ENCODE measurements around the gene KLRB1.

KLRB1 gene

DNA sequence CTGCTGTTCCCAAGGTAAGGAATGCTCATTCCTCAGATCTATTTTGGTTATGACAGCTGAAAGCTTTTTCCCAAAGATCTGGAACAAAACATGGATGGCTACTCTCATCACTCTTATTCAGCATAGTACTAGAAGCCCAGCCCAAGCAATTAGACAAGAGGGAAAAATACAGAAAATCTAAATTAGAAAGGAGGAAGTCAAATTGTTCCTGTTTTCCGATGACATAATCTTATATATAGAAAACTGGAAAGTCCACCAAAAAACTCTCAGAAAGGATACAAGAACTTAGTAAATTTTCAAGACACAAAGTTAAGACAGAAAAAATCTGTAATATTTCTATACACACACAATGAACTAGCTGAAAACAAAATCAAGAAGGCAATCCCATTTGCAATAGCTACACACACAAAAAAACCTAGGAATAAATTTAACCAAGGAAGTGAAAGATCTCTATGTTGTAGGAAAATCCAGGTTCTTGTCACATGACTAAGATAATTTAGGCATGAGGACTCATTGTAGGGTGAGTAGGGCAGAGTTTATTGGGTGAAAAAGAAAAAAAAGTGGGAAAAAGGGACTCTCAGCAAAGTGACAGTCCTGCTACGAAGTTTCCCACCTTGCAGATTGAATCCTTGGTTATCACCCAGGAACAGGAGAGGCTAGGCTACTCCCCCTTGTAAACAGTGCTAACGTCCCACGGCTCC is 28.6 kb upstream of the KLRB1 start:
- TF ChIP-seq, protein P1, sequence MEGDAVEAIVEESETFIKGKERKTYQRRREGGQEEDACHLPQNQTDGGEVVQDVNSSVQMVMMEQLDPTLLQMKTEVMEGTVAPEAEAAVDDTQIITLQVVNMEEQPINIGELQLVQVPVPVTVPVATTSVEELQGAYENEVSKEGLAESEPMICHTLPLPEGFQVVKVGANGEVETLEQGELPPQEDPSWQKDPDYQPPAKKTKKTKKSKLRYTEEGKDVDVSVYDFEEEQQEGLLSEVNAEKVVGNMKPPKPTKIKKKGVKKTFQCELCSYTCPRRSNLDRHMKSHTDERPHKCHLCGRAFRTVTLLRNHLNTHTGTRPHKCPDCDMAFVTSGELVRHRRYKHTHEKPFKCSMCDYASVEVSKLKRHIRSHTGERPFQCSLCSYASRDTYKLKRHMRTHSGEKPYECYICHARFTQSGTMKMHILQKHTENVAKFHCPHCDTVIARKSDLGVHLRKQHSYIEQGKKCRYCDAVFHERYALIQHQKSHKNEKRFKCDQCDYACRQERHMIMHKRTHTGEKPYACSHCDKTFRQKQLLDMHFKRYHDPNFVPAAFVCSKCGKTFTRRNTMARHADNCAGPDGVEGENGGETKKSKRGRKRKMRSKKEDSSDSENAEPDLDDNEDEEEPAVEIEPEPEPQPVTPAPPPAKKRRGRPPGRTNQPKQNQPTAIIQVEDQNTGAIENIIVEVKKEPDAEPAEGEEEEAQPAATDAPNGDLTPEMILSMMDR (IDR thresholded peaks at IDR 0.05; ENCODE audit: low read depth, low read length), result no peak
- H3K4me3 ChIP-seq (replicated peaks in 1 of 2; ENCODE audit: low read depth in 2 of 2, low read length in 2 of 2), result no peak overlapping the region
- no peak for DNase-seq (ENCODE audit: low read depth in 2 of 2)

DNA sequence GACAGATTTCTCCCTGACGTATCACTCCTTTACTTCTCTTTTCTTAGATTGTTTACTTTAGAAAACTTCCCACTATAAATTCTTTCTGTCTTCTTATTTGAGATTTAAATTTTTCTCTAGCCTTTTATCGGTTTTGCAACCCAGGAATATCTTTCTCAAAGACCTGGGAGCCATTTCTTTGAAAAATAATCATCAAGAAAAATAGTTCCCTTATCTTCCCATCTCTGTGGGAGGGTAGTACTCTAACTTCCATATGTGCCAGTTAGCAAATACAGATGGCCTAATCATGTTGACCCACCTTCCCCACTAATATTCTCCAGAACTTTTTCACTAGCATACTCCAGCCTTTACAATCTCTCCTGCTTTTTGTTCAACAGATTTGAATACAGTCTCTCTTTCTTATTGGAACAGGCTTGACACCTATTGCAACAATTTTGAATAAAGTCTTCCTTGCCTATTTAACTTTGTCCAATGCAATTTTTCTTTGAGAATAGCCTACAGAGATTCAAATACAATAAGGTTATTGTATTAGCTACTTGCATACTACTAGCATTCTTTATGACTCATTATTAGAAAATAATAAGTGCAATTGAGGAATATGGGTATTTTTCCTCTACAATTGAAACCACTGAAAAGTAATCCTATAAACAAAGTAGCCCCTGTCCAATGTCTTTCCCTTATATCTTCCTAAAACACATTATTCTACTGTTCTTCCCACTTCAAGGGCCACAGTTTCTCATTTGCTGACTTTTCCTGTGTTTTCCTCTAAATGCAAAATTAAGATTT is 27.4 kb upstream of the KLRB1 start:
- TF ChIP-seq, protein P1 (IDR thresholded peaks at IDR 0.05; ENCODE audit: low read depth, low read length), result no peak
- H3K4me3 ChIP-seq (replicated peaks in 1 of 2; ENCODE audit: low read depth in 2 of 2, low read length in 2 of 2), result no peak overlapping the region
- DNase-seq (ENCODE audit: low read depth in 2 of 2), result no peak

DNA sequence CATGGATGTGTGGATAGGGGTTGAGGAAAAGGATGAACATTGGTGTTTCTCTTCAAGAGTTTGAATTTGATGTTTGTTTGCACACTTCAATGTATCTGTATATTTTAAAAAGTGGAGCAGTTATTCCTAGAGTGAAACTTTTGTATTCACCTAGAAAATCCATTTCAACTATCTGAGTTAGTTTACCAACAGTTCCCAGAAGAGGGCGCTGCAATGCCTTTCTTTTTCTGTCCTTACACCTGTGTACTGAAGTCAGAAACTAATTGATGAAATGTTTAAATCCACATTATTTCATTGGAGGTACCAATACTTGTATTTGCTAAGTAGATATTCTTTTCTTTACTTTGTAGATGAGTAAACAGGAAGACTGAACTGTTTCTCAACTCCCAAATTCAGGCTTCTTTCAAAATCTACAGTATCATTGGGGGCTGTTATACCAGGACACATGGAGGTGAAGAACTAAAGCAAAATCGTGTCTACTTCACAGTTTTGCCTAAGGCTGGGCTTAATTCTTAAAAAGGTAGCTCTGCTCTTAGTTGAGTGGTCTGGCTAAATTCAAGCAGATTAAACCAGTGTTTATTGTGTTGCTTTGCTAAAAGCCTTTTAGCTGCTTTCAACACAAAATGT is 26.6 kb upstream of the KLRB1 start:
- TF ChIP-seq, protein P1 (IDR thresholded peaks at IDR 0.05; ENCODE audit: low read depth, low read length), result peak; percentile 65
- DNase-seq (ENCODE audit: low read depth in 2 of 2), result peak; percentile 72 to 73
- H3K4me3 ChIP-seq (replicated peaks in 1 of 2; ENCODE audit: low read depth in 2 of 2, low read length in 2 of 2), result no peak overlapping the region

DNA sequence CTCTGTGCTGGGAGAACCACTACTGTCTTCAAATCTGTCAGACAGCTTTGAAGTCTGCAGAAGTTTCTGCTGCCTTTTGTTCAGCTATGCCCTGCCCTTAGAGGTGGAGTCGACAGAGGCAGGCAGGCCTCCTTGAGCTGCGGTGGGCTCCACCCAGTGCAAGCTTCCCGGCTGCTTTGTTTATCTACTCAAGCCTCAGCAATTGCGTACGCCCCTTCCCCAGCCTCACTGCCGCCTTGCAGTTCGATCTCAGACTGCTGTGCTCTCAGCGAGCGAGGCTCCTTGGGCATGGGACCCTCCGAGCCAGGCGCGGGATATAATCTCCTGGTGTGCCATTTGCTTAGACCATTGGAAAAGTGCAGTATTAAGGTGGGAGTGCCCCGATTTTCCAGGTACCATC is 25.1 kb upstream of the KLRB1 start:
- no peak overlapping the region for H3K4me3 ChIP-seq (replicated peaks in 1 of 2; ENCODE audit: low read depth in 2 of 2, low read length in 2 of 2)
- DNase-seq (ENCODE audit: low read depth in 2 of 2), result no peak
- TF ChIP-seq, protein P1 (IDR thresholded peaks at IDR 0.05; ENCODE audit: low read depth, low read length), result no peak

DNA sequence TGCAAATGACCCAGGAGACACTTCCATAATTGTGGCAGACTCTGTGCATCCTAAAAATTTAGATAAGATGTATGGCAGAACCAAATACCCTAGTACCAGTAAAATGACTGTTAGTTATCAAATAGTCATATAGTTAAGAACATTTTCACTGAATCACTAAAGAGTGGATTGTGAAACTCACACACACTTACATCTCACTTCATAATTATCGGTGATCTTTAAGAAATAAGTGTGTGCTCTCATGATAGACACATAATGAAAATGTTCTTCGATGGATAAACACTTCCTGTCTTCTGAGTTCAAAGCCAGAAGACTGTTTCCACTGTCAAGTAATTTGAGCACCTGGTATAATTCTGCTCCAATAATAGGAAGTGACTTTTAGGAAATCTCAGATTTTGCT is 19.1 kb upstream of the KLRB1 start:
- no peak overlapping the region for H3K4me3 ChIP-seq (replicated peaks in 1 of 2; ENCODE audit: low read depth in 2 of 2, low read length in 2 of 2)
- TF ChIP-seq, protein P1 (IDR thresholded peaks at IDR 0.05; ENCODE audit: low read depth, low read length), result no peak
- DNase-seq (ENCODE audit: low read depth in 2 of 2), result no peak

DNA sequence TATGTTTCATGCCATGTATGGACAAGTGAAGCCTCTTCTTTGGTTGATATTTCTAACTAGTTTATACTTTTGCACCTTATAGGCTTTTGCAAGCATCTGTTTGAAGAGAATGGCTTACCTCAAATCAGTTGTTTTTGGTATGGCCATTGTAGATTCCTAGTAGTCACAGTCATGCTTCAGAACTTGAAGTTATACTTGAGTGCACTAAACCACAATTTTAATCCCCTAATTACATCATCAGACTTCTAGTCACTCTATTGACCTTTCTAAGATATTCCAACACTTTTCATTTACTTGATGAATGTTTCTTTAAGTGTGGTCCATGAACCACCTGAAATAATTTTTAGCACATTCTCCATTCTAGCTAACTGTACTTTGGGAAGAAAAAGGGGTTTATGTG is 18.6 kb upstream of the KLRB1 start:
- TF ChIP-seq, protein P1 (IDR thresholded peaks at IDR 0.05; ENCODE audit: low read depth, low read length), result no peak
- no peak overlapping the region for H3K4me3 ChIP-seq (replicated peaks in 1 of 2; ENCODE audit: low read depth in 2 of 2, low read length in 2 of 2)
- DNase-seq (ENCODE audit: low read depth in 2 of 2), result no peak
